Stimulated activated naive CD8-positive, alpha-beta T cell treated with anti-CD3 and anti-CD28 coated beads, Interleukin-15, Interleukin-2, amounts not matched to agents 100 U/mL and 50 U/mL, for 24 hours (primary cell): ENCODE results near the gene PARP2.
"Not testable (repeated sequence)": the region's sequence is repeated elsewhere in the genome, so short reads cannot be mapped to it uniquely, and the experiment has no call there.

Experiments used
- ATAC-seq: fragments of 150-1000 bp; cut with Tn5 transposase; one replicate; pipeline ENCODE4 v1.10.0; 2021
- DNase-seq: peaks from one replicate; pipeline ENCODE4 v3.0.0; 2021

Gene PARP2

GRCh38 chr14:20346713-20347112 lies 3.3 kb downstream of the PARP2 start:
- ATAC-seq (no peak), DNase-seq (no peak)

DNA sequence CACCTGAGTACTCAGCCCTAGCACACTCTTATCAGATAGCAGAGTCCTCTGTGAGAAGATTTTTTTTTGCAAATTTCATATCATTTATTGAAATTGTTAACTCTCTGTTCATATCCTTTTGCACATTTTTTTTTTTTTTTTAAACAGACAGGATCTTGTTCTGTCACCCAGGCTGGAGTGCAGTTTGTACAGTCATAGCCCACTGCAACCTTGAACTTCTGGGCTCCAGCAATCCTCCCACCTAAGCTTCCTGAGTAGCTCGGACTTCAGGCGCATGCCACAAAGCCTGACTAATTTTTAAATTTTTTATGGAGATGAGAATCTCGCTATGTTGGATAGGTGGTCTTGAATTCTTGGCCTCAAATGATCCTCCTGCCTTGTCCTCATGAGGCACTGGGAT lies 4.3 kb downstream of the PARP2 start:
- ATAC-seq (no peak), DNase-seq (no peak)

DNA sequence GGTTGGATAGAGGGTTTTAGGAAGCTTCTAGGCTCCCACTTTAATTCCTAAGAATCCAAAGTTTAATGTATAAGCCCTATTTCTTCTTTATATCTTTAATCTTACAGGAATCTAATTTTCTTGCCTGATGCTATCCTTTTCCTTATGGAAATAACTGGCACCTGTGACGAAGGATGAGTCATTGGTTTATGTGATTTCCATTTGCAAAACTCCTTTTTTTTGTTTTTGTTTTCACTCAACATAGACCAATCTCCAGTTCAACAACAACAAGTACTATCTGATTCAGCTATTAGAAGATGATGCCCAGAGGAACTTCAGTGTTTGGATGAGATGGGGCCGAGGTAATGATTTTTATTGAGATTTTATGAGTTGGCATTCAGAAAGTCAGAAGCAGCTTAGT lies 6.8 kb downstream of the PARP2 start:
- ATAC-seq (no peak), DNase-seq (no peak)

DNA sequence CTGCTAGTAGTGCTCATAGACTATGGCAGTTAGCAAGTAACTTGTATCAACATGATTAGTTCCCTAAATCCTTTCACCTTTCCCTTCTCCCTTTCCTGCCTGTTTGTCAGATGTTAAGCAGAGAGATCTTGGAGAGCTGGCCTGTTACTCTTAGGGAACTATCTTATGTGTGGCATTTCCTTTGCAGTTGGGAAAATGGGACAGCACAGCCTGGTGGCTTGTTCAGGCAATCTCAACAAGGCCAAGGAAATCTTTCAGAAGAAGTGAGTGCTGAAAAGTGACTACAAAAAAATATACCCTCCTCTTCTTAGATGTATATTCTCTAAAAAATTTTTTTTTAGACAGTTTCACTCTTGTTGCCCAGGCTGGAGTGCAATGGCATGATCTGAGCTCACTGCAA lies 7.4 kb downstream of the PARP2 start:
- DNase-seq: no peak

DNA sequence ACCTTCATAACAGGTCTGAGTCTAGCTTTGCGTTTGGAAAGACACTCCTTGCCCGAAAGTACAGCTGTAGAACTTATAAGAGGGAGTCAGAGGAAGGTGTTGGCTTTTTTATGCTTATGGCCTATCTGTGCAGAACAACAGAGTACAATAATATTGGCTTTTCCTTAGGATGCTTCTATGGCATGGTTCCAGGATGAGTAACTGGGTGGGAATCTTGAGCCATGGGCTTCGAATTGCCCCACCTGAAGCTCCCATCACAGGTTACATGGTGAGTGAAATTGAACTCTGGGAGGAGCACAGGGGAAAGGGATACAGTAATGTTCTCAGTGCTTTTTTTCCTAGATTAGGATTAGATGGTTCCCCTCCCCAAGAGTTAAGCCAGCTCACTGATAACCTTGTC lies 13.0 kb downstream of the PARP2 start:
- ATAC-seq (no peak), DNase-seq (no peak)

More for the DNA sequence above, 7.4 kb downstream of the PARP2 start:
- ATAC-seq: no peak

GRCh38 chr14:20358474-20358873 lies 15.0 kb downstream of the PARP2 start:
- not testable (repeated sequence) for DNase-seq, ATAC-seq

DNA sequence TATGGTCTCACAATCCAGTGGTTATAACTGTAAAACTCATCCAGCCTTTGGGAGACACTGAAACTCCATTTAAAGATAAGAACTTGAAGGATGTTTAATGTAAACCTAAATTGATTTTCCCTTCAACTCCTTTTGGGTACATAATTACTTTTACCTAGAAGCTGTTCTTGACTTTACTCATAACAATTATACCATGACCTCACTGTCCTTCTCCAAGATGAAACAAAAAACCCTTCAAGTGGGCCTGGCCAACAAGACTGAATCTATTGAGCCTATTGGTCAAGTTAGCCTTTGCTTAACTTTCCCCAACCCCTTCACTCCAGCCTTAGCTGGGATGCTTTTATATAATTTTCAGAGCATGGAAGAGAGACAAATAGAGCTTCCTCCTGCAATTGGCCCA lies 22.5 kb downstream of the PARP2 start:
- ATAC-seq: no peak
- no peak for DNase-seq

GRCh38 chr14:20372796-20373195 lies 29.4 kb downstream of the PARP2 start:
- no peak for ATAC-seq
- DNase-seq: no peak

DNA sequence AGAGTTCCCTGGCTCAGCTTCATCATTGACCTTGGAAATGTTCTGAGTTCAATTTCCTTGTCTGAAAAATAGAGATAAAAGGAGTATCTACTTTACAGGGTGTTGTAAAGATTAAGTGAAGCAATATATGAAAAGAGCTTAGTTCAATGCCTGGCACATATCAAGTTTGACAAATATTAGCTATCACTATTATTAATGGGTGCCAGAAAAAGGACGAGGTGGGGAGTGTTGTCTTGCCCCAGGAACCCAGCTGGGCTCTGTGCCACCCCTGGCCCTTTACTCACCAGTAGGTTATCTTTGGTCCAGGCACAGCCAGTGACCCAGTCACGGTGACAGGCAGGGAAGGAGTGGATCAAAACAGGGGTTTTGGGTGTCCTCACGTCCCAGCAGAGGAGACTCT lies 32.0 kb downstream of the PARP2 start:
- ATAC-seq: no peak
- no peak for DNase-seq

DNA sequence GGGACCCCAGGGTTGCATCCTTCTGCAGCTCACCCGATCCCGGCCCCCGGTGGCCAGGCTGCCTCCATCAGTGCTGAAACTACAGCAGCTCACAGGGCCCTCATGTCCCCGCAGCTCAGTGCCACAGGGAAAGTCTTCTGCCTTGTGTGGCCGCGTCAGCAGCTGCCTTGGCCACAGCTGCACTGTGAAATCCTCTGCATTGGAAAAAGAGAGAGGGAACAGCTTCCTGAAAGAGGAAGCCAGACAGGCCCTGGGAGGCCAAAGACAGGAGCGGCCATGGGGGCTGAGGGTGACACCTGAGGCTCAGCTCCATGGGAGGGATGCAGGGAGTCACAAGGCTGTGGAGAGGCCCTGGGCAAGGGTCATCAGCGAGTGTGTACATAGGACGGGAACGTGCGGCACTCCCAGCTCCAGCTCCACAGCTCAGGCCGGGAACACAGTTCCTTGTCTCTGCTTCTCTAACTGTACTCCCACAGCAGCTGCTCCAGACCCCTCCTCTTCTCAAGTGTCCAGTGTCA lies 32.7 kb downstream of the PARP2 start:
- DNase-seq: no peak
- no peak for ATAC-seq

GRCh38 chr14:20377171-20377570 lies 33.7 kb downstream of the PARP2 start:
- no peak for DNase-seq
- ATAC-seq: no peak

GRCh38 chr14:20379743-20380142 lies 36.3 kb downstream of the PARP2 start:
- DNase-seq: no peak
- no peak for ATAC-seq

DNA sequence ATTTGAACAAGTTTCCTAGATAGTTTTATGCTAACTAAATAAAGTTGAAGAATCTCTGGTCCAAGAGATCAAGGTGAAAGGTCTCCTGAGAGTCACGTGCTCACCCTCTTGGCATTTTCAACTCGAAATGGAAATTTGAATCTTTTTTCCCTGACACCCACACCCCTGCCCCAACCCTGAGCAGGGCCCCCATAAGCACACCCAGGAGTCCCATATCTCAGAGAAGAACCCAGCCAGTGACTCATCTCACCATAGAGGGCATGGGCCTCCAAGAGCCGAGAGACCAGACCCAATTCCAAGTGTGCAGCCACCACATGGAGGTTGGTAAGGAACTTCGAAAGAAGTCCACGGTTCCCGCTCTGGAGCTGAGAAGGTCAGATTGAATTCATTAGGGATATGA lies 37.2 kb downstream of the PARP2 start:
- peak; percentile 48 for ATAC-seq
- DNase-seq: no peak

DNA sequence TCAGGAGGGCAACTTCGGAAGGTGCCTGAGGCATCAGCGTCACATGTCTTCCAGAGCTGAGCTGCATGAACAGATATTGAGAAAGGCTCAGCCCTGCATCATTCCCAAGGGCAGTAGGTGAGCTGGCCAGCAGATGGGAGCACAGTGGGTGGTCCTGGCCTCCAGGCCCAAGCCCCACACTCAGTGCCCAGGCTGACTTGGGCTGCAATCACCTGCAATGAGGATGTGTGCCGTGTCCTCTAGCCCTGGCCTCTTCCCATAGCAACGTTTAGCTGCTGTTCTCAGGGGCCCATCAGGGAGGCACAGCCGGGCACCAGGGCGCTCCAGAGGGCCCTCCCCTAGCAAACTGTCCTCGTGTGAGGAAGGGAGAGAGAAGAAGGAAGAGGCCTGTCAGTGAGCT lies 37.9 kb downstream of the PARP2 start:
- ATAC-seq (no peak), DNase-seq (no peak)

DNA sequence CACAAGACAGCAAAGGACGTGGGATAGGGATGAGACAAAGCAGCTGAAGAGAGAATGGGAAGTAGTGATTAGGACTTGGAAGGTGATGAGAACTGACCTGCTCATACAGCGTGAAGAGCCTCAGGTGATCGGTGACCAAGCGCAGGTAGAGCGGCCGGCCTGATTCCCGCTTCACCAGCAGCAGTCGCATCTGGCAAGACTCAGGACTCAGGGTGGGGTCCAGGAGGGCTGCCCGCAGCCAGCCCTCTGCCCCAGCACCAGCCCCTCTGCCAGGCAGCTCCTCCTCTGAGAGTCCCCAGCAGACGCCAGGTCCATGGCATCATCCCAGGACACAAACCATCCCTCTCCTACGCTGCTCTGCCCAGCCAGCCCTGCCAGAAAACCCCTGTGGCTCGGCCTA lies 39.1 kb downstream of the PARP2 start:
- no peak for ATAC-seq
- no peak for DNase-seq

DNA sequence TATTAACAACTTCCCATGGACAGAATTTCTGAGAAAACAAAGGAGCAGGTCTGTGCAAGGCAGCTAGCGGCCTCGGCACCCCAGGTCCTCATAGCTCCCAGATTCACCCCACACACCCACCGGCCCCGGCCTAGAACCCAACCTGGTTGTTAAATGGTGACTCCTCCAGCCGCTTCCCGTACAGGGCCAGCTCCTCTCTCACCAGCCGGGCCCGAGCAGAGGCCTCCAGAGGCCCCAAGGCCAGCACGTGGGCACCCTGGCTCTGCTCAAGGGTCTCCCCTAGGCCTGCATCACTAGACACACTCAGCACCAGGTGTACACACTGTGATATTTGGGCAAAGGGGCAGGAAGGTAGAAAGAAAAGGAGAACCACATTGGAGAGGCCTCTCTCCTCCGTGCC lies 39.6 kb downstream of the PARP2 start:
- DNase-seq: no peak
- ATAC-seq: no peak

GRCh38 chr14:20383636-20384035 lies 40.2 kb downstream of the PARP2 start:
- DNase-seq (no peak), ATAC-seq (no peak)

GRCh38 chr14:20384321-20384720 lies 40.9 kb downstream of the PARP2 start:
- ATAC-seq: no peak
- DNase-seq: no peak

DNA sequence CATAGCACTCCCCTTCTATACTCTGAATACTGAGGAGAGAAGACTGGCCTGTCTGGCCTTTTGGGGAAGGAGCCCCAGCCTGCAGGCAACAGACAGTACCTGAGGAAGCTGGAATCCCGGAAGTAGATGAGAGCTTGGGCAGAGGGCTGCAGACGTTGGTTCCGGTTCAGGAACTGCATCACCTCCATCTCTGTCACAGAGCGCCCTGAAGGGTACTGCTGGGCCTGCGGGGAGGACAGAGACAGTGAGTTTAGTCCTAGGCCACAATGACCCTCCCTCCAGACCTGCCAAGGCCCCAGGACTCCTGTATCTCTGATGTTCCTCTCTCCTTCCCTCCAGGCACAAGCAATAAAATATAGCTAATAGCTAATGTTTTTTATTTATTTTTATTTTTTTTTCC lies 41.5 kb downstream of the PARP2 start:
- DNase-seq: no peak
- no peak for ATAC-seq

GRCh38 chr14:20386276-20386855 lies 42.9 kb downstream of the PARP2 start:
- ATAC-seq: no peak
- no peak for DNase-seq

- DNase-seq: no peak
- no peak for ATAC-seq
Measured at GRCh38 chr14:20387576-20387975, 44.1 kb downstream of the PARP2 start.

- ATAC-seq (no peak), DNase-seq (no peak)
Measured at GRCh38 chr14:20388159-20388558, 44.7 kb downstream of the PARP2 start.

GRCh38 chr14:20391505-20391904 lies 48.1 kb downstream of the PARP2 start:
- ATAC-seq: no peak
- no peak for DNase-seq

- ATAC-seq (no peak), DNase-seq (no peak)
Measured at GRCh38 chr14:20397511-20397910, 54.1 kb downstream of the PARP2 start.

GRCh38 chr14:20400589-20400964 lies 57.1 kb downstream of the PARP2 start:
- no peak for DNase-seq

More at GRCh38 chr14:20400589-20400964, 57.1 kb downstream of the PARP2 start:
- ATAC-seq: no peak
